ENCODE measurements around the gene TCF7L2. TPM values are rescaled to one million over a fixed set of nuclear protein-coding genes. Genes with fewer than 3 reads are reported as not detected.

The TCF7L2 gene
- total and polyA plus RNA-seq, 9 of the 15 experiments (the other 6 are each of a cell fraction or from before 2014, with no cell fraction given), result 0.32 to 2.8 (median 0.92) TPM

DNA sequence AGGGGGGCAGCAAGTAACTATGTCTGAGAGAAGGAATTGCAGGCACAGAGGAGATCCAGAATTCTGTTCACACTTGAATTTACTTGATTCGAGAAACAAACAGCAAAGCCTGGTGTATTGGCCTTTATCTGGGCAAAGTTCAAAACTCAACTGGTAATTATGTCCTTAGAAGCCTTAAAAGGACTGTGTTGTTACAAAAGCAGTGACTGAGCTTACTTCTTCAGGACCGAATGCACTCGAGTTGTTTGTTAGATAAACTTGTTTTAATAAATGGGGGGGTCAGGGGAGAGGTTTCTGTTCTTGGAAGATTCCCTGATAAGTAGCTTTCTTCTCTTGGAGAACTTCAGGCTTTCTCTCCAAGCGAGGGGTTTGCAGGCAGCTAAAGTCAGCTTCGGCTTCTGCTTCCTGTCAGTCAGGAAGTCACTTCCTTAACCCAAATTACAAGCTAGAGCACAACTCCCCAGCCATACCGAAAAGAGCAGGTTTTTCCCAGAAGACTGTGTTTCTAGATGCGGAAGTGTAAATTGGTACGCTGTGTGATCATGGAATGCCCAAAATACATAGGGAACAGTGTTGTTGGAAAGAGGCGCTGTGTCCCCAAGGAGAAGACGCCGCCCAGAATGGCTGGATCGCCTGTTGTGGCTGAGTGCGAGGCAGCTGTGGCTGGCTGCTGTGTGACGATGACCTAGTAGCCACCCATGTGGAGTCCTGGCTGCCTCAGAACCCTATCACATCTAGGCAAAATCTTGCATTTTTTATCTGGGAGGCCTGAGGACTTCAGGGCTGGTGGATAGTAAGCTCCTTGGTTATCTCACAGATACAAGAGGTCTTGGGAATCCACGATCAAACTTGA, 110.4 kb downstream of the TCF7L2 start (continued):
- TF ChIP-seq, protein P1, sequence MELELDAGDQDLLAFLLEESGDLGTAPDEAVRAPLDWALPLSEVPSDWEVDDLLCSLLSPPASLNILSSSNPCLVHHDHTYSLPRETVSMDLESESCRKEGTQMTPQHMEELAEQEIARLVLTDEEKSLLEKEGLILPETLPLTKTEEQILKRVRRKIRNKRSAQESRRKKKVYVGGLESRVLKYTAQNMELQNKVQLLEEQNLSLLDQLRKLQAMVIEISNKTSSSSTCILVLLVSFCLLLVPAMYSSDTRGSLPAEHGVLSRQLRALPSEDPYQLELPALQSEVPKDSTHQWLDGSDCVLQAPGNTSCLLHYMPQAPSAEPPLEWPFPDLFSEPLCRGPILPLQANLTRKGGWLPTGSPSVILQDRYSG (tag; conservative IDR thresholded peaks at IDR 0.05; ENCODE audit: low read depth), result no peak
- TF ChIP-seq ZNF134 (CRISPR knock-in tag; conservative IDR thresholded peaks at IDR 0.05) (no peak), SREBF2 (CRISPR knock-in tag; IDR thresholded peaks at IDR 0.05) (no peak), MAFG (tag; conservative IDR thresholded peaks at IDR 0.05) (no peak), GABPB1 (CRISPR knock-in tag; IDR thresholded peaks at IDR 0.05) (no peak), KHSRP (IDR thresholded peaks at IDR 0.05) (no peak), KLF16 (IDR thresholded peaks at IDR 0.05) (peak; percentile 92), KLF13 (tag; IDR thresholded peaks at IDR 0.05; ENCODE audit: borderline replicate concordance, low read depth) (no peak), HNRNPUL1 (IDR thresholded peaks at IDR 0.05; ENCODE audit: low read length) (no peak), FOXJ2 (tag; IDR thresholded peaks at IDR 0.05) (0 out of 2 replicates have a peak, but pooled peaks have one; percentile 51), CXXC5 (CRISPR knock-in tag; IDR thresholded peaks at IDR 0.05) (peak; percentile 53), CEBPB (tag; IDR thresholded peaks at IDR 0.05) (no peak), ZNF584 (CRISPR knock-in tag; IDR thresholded peaks at IDR 0.05; ENCODE audit: low read depth) (no peak), ZNF785 (CRISPR knock-in tag; IDR thresholded peaks at IDR 0.05) (no peak), TEAD1 (CRISPR knock-in tag; IDR thresholded peaks at IDR 0.05) (no peak), MAZ (CRISPR knock-in tag; conservative IDR thresholded peaks at IDR 0.05 in 1 of 2, IDR thresholded peaks at IDR 0.05 in 1 of 2) (peak; percentile 18 to 21; a peak in 1 of 4 replicates)
- TF ChIP-seq, protein P2, sequence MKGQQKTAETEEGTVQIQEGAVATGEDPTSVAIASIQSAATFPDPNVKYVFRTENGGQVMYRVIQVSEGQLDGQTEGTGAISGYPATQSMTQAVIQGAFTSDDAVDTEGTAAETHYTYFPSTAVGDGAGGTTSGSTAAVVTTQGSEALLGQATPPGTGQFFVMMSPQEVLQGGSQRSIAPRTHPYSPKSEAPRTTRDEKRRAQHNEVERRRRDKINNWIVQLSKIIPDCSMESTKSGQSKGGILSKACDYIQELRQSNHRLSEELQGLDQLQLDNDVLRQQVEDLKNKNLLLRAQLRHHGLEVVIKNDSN (CRISPR knock-in tag; IDR thresholded peaks at IDR 0.05), result no peak
- TF ChIP-seq, protein P3, sequence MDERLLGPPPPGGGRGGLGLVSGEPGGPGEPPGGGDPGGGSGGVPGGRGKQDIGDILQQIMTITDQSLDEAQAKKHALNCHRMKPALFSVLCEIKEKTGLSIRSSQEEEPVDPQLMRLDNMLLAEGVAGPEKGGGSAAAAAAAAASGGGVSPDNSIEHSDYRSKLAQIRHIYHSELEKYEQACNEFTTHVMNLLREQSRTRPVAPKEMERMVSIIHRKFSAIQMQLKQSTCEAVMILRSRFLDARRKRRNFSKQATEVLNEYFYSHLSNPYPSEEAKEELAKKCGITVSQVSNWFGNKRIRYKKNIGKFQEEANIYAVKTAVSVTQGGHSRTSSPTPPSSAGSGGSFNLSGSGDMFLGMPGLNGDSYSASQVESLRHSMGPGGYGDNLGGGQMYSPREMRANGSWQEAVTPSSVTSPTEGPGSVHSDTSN (CRISPR knock-in tag; IDR thresholded peaks at IDR 0.05; ENCODE audit: low read depth), result no peak
- TF ChIP-seq, protein P3 (tag; conservative IDR thresholded peaks at IDR 0.05; ENCODE audit: low read depth), result no peak
- TF ChIP-seq, protein P4, sequence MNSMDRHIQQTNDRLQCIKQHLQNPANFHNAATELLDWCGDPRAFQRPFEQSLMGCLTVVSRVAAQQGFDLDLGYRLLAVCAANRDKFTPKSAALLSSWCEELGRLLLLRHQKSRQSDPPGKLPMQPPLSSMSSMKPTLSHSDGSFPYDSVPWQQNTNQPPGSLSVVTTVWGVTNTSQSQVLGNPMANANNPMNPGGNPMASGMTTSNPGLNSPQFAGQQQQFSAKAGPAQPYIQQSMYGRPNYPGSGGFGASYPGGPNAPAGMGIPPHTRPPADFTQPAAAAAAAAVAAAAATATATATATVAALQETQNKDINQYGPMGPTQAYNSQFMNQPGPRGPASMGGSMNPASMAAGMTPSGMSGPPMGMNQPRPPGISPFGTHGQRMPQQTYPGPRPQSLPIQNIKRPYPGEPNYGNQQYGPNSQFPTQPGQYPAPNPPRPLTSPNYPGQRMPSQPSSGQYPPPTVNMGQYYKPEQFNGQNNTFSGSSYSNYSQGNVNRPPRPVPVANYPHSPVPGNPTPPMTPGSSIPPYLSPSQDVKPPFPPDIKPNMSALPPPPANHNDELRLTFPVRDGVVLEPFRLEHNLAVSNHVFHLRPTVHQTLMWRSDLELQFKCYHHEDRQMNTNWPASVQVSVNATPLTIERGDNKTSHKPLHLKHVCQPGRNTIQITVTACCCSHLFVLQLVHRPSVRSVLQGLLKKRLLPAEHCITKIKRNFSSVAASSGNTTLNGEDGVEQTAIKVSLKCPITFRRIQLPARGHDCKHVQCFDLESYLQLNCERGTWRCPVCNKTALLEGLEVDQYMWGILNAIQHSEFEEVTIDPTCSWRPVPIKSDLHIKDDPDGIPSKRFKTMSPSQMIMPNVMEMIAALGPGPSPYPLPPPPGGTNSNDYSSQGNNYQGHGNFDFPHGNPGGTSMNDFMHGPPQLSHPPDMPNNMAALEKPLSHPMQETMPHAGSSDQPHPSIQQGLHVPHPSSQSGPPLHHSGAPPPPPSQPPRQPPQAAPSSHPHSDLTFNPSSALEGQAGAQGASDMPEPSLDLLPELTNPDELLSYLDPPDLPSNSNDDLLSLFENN (IDR thresholded peaks at IDR 0.05; ENCODE audit: low read depth in 2 of 2, low read length in 2 of 2), result peak in 1 of 2 experiments; percentile 67; a peak in 1 of 4 replicates
